CD4-positive, alpha-beta T cell (primary cell): ENCODE measurements around the gene GRM8. TPM values are rescaled to one million over a fixed set of nuclear protein-coding genes. Genes with fewer than 3 reads are reported as not detected.

Experiments used
- ATAC-seq: fragments of 200-7000 bp; cut with Tn5 transposase; one replicate; pipeline ENCODE4 v1.10.0; 2022; ENCODE audit warnings: mild to moderate bottlenecking; ENCODE audit not compliant: poor library complexity
- CTCF ChIA-PET: fragments of 350-600 bp; sonication (Branson Sonifier 250); formaldehyde crosslinking; loops from one replicate; lab custom pipeline; 2021; ENCODE audit warnings: antibody characterized with exemption, inconsistent platforms; lab: Charles Lee
- POLR2A ChIA-PET: fragments of 350-600 bp; sonication (Branson Sonifier 250); formaldehyde crosslinking; loops from one replicate; lab custom pipeline; 2021; ENCODE audit warnings: antibody characterized with exemption, inconsistent platforms; lab: Charles Lee
- DNase-seq, 14 experiments: peaks; one replicate each; pipeline ENCODE4 v3.0.0-alpha.2; 2013 to 2020; ENCODE audit warnings: mixed read lengths in 2 of 14
- H3K27ac ChIP-seq, 2 donors: one replicate each; pipeline versions ENCODE4 v1.5.1 to v1.7.0; 2013; ENCODE audit warnings: low read length in 2 of 2, low read depth in 1 of 2, mild to moderate bottlenecking in 1 of 2
- H3K27me3 ChIP-seq, 2 experiments: 1 replicate in 1 of 2; 2 replicates in 1 of 2; pipeline versions ENCODE4 v1.6.1 to v1.7.0; 2013; ENCODE audit warnings: low read length in 2 of 2, control low read depth in 1 of 2, mild to moderate bottlenecking in 1 of 2, moderate library complexity in 1 of 2; ENCODE audit not compliant: insufficient read depth in 2 of 2, control insufficient read depth in 1 of 2
- H3K36me3 ChIP-seq: one replicate; pipeline ENCODE4 v1.6.1; 2013; ENCODE audit warnings: low read length, control low read depth; ENCODE audit not compliant: insufficient read depth
- H3K4me1 ChIP-seq: one replicate; pipeline ENCODE4 v1.6.1; 2013; ENCODE audit warnings: low read length, control low read depth; ENCODE audit not compliant: insufficient read depth
- H3K4me3 ChIP-seq: one replicate; pipeline ENCODE4 v1.5.1; 2013; ENCODE audit warnings: mild to moderate bottlenecking, low read length, moderate library complexity
- H3K9me3 ChIP-seq, 2 experiments: 1 replicate in 1 of 2; 2 replicates in 1 of 2; pipeline versions ENCODE4 v1.6.1 to v1.7.0; 2013; ENCODE audit warnings: low read length in 2 of 2, mild to moderate bottlenecking in 2 of 2, control low read depth in 1 of 2, moderate library complexity in 1 of 2; ENCODE audit not compliant: control insufficient read depth in 1 of 2, insufficient read depth in 1 of 2
- H3K27ac Mint-ChIP-seq: one replicate; pipeline ENCODE4 v1.8.0; 2020; ENCODE audit warnings: mixed read lengths
- H3K27me3 Mint-ChIP-seq: one replicate; pipeline ENCODE4 v1.8.0; 2021; ENCODE audit warnings: mixed read lengths
- H3K36me3 Mint-ChIP-seq: one replicate; pipeline ENCODE4 v1.8.0; 2021; ENCODE audit warnings: low read depth, mixed read lengths
- H3K4me1 Mint-ChIP-seq: one replicate; pipeline ENCODE4 v1.8.0; 2021; ENCODE audit warnings: low read depth, mixed read lengths
- H3K4me3 Mint-ChIP-seq: one replicate; pipeline ENCODE4 v1.8.0; 2020; ENCODE audit warnings: mild to moderate bottlenecking, mixed read lengths
- H3K9me3 Mint-ChIP-seq: one replicate; pipeline ENCODE4 v1.8.0; 2020; ENCODE audit warnings: mixed read lengths
- CTCF ChIP-seq: fragments of 200-600 bp; IDR thresholded peaks from one replicate; pipeline ENCODE4 v1.8.0; 2022; ENCODE audit warnings: antibody characterized with exemption, mild to moderate bottlenecking
- intact Hi-C, 2 experiments: fragments of 100-400 bp; cut with DNase I in 1 of 2; cut with micrococcal nuclease in 1 of 2; formaldehyde crosslinking; loops; one replicate each; pipeline versions ENCODE4 v1.15.1 to v1.9.0; 2023 to 2025; cut with DNase I, micrococcal nuclease
- total RNA-seq, 174 experiments: library from RNA in 2 of 174; stranded (reverse) in 2 of 174; gene quantifications; one replicate each; pipeline ENCODE4 v1.2.3 and lab custom pipeline; 2021 to 2026

Gene GRM8
- total RNA-seq, 2 experiments from 2014 or later = not detected

- peaks cover 20% of the 10 kb centered on the region for H3K27me3 Mint-ChIP-seq
- no peaks in the 10 kb centered on the region for H3K4me1 Mint-ChIP-seq
- H3K4me1 ChIP-seq = no peaks in the 10 kb centered on the region
- H3K4me3 ChIP-seq = no peak overlapping the region
- no peaks in the 10 kb centered on the region for H3K9me3 Mint-ChIP-seq
- intact Hi-C loops = no loop called here
- no peaks in the 10 kb centered on the region for H3K36me3 Mint-ChIP-seq
- POLR2A ChIA-PET = no interaction called here
- H3K27ac ChIP-seq = no peak overlapping the region
- no peaks in the 10 kb centered on the region for H3K9me3 ChIP-seq
- H3K27me3 ChIP-seq = peaks cover 0 to 16% of the 10 kb centered on the region in 2 experiments
- no peak for ATAC-seq
- H3K27ac Mint-ChIP-seq = no peak overlapping the region
- no peaks in the 10 kb centered on the region for H3K36me3 ChIP-seq
- CTCF ChIA-PET = no interaction called here
- no peak for DNase-seq
- TF ChIP-seq CTCF = no peak
- no peak overlapping the region for H3K4me3 Mint-ChIP-seq
Measured at GRCh38 chr7:127287133-127287532, 34.4 kb upstream of the GRM8 start.

- no peaks in the 10 kb centered on the region for H3K9me3 ChIP-seq
- Mint-ChIP-seq H3K4me3 (no peak overlapping the region), H3K27ac (no peak overlapping the region), H3K9me3 (no peaks in the 10 kb centered on the region), H3K36me3 (no peaks in the 10 kb centered on the region), H3K27me3 (peaks cover 59% of the 10 kb centered on the region), H3K4me1 (no peaks in the 10 kb centered on the region)
- H3K27me3 ChIP-seq = peaks cover 0 to 12% of the 10 kb centered on the region in 2 experiments
- H3K4me3 ChIP-seq = no peak overlapping the region
- ATAC-seq = no peak
- H3K36me3 ChIP-seq = no peaks in the 10 kb centered on the region
- ChIA-PET POLR2A (no interaction called here), CTCF (interaction anchor here (0.6 kb wide), 2 partner anchors 9 to 16 kb away, joined by 3 read pairs; no protein-coding TSS in a partner anchor)
- DNase-seq = no peak
- no peak for TF ChIP-seq CTCF
- H3K4me1 ChIP-seq = no peaks in the 10 kb centered on the region
- intact Hi-C loops = no loop called here
- H3K27ac ChIP-seq = no peak overlapping the region
Measured at GRCh38 chr7:127270093-127270492, 17.4 kb upstream of the GRM8 start.

GRCh38 chr7:127266047-127266446 is 13.3 kb upstream of the GRM8 start:
- ChIA-PET CTCF (no interaction called here), POLR2A (no interaction called here)
- no peaks in the 10 kb centered on the region for H3K9me3 Mint-ChIP-seq
- H3K27ac Mint-ChIP-seq = no peak overlapping the region
- H3K27me3 Mint-ChIP-seq = peaks cover 62% of the 10 kb centered on the region
- H3K36me3 Mint-ChIP-seq = no peaks in the 10 kb centered on the region
- Histone ChIP-seq H3K9me3 (no peaks in the 10 kb centered on the region), H3K4me1 (no peaks in the 10 kb centered on the region), H3K27me3 (peaks cover 1 to 6% of the 10 kb centered on the region in 2 experiments), H3K36me3 (no peaks in the 10 kb centered on the region), H3K27ac (no peak overlapping the region), H3K4me3 (no peak overlapping the region)
- DNase-seq (no peak), ATAC-seq (no peak)
- TF ChIP-seq CTCF = no peak
- no peak overlapping the region for H3K4me3 Mint-ChIP-seq
- no peaks in the 10 kb centered on the region for H3K4me1 Mint-ChIP-seq
- intact Hi-C loops = no loop called here
